Suppressor macrophage treated with lipopolysaccharide for 4 hours (primary cell): ENCODE results near the gene CD248.
"Not testable (repeated sequence)": the region's sequence is repeated elsewhere in the genome, so short reads cannot be mapped to it uniquely, and the experiment has no call there.

Experiments
- DNase-seq: peaks from one replicate; pipeline ENCODE4 v3.0.0-alpha.2; 2020

Gene CD248, protein sequence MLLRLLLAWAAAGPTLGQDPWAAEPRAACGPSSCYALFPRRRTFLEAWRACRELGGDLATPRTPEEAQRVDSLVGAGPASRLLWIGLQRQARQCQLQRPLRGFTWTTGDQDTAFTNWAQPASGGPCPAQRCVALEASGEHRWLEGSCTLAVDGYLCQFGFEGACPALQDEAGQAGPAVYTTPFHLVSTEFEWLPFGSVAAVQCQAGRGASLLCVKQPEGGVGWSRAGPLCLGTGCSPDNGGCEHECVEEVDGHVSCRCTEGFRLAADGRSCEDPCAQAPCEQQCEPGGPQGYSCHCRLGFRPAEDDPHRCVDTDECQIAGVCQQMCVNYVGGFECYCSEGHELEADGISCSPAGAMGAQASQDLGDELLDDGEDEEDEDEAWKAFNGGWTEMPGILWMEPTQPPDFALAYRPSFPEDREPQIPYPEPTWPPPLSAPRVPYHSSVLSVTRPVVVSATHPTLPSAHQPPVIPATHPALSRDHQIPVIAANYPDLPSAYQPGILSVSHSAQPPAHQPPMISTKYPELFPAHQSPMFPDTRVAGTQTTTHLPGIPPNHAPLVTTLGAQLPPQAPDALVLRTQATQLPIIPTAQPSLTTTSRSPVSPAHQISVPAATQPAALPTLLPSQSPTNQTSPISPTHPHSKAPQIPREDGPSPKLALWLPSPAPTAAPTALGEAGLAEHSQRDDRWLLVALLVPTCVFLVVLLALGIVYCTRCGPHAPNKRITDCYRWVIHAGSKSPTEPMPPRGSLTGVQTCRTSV

DNA sequence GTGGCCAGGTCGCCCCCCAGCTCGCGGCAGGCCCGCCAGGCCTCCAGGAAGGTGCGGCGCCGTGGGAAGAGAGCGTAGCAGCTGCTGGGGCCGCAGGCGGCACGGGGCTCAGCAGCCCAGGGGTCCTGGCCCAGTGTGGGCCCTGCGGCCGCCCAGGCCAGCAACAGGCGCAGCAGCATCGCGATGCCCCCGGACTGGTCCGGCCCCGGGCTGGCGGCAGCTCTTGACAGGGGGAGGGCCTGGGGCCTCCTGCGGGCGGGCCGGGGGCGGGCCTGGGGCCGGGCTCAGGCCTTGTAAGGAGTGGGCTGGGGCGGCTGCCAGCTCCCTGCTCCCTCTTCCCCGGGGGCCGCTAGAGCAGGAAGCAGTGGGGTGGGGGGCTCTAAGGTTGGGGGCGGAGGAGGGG, at the start of gene CD248:
Gene CD248 (minus strand): TSS at position 196 of the 403 bp plus-strand sequence. CDS start 17 bp downstream, at position 179.
- no peak for DNase-seq

DNA sequence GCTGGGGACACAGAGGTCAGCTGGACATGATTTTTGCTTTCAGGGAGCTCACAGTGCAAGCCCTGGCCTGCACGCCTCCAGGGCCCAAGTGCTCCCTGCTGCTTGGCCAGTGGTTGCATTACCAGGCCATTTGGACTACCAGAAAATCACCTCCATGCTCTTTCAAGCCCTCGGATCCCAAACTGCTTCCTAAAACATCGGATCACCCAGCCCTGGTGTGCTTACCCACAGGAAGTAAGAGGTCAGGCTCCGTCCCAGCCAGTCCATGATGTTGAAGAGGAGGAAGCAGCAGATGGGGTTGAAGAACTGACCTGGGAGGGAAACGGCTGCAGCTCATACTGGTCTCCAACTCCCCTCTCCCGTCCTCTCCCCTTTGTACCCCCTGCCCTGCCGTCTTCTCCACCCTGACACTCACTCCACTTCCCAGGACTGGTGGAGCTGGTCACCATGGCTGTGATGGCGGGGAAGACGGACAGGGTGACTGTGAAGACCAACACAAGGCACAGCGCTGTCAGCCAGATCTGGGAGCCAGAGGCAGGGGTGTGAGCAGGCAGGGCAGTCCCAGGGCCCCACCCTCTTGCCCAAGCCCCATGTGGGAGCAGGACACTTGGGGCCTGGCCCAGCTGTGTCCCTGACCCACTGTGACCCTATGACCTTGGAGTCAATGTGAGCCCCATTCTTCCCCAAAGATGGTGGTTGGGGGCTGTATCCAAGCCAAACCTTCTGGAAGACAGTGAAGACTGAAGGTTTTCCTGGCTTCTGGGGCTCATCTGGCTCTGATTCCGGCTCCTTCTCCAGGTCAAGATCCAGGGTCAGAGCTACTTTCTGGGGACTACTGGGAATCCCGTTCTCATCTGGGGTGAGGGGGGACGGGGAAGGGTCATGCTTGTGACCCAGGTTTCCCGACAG, 49.1 kb upstream of the CD248 start:
- no peak for DNase-seq

DNA sequence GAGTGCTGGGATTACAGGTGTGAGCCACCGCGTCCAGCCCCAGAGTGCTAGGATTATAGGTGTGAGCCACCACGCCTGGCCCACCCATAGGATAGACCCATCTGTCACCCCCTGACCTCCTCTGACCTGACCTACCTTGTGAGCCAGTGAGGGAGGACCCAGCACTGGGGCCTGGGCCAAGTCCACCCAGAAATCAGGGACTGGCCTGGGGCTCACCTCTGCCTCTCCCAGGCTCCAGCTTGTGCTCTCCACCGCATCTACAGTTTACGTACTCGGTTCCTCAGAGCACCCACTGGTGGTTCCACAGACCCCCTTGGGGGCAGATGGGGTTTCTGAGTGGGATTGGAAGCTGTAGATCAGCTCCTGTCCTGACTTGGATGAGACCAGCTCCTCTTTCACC, 48.3 kb upstream of the CD248 start:
- no peak for DNase-seq

DNA sequence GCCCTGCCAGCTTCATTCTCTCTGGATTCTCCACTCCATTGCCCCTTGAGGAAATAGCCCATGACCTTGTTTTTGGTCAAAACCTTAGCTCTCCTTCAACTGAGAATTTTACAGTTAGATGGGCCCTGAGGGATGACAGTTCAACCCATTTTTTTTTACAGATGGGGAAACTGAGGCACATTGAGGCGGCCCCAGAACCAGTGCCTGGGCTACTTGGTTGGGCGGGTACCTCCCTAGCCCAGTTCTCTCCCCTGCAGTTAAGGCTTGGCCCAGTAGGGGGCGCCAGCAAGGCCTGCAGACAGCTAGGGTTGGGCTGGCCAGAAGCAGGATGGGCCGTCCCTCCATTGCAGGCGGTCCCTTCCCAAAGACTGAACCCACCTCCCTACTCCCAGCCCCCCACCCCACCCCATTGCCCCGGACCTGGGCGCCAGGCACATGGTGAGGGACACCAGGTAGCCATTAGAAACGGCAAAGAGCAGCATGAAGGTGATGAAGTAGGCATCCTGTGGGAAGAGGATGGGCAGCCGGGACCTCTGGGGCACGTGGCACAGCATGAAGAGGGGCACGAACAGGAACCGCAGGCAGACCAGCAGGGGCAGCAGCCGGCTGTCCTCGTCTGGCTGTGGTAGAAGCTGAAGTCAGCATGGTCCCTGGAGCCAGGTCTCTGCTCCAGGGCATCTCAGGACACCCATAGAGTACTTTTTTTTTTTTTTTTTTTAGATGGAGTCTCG, 47.1 kb upstream of the CD248 start:
- DNase-seq: peak; percentile 64

- DNase-seq: no peak
Observed at GRCh38 chr11:66363187-66363601, 46.4 kb upstream of the CD248 start.

GRCh38 chr11:66362481-66363147, 45.8 kb upstream of the CD248 start:
- DNase-seq: no peak

GRCh38 chr11:66361502-66361941, 44.7 kb upstream of the CD248 start:
- no peak for DNase-seq

DNA sequence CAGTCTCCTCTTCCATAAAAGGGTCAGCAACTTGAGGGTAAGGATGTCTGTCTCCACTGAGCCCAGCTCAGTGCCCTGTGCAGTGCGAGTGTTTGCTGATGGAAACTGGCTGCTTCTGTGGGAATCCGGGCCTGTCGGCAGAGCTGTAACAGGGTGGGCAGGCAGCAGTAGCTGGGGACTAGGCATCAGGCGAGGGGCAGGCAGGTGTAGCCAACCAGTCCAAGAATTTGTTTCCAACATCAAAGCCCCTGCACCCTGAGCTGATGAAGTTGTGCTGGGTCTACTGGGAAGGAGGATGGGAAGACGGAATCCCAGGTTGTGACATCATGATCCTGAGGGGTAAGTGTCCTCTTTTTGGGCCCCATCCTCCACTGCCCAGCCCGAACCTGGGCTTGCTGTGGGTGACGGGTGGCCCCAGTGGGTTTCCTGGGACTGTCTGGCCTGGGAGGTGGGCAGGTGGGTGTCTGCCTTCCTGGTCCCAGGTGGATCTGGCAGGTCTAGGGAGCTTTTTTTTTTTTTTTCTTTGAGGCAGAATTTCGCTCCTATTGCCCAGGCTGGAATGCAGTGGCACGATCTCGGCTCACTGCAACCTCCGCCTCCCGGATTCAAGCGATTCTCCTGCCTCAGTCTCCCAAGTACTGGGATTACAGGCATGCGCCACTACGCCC, 43.7 kb upstream of the CD248 start:
- DNase-seq: no peak

DNA sequence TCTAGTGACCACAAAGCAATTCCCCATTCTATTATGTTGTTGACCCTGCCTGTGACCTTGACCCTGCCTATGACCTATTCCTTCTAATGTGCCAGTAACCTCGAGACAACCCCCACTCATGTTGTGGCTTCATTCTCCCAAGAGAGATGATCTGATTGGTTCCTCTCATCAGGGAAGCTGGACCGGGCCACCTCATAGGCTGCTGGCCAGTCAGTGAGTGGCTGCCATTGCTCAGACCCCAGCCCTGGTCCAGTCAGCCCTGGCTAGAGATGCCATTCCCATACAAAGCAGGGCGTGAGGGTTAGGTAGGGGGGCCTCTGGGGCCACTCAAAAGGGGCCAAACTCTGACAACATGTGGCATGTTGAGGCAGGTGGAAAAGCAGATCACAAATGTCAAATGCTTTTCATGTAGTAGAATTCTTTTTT, 42.8 kb upstream of the CD248 start:
- no peak for DNase-seq

GRCh38 chr11:66350560-66351235, 33.9 kb upstream of the CD248 start:
- DNase-seq: not testable (repeated sequence)

DNA sequence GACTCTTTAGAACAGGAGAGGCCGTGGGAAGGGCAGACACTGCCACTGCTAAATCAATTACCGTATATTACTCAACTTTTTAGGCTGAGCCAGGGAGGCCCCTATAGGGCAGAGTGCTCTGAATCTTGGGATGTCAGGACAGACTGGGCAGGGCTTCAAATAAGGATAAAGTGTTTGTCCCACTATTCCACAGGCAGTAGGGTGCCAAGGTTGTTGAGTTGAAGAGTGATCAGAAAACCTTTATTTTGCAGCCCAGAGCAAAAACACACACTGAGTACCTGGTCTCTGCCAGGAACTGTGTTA, 32.2 kb upstream of the CD248 start:
- no peak for DNase-seq

GRCh38 chr11:66347425-66348276, 30.8 kb upstream of the CD248 start, which contains the start of gene B4GAT1:
B4GAT1 (minus strand) TSS chr11:66347629; CDS start chr11:66347545, 84 bp downstream.
- peak; percentile 85 for DNase-seq

- DNase-seq: no peak
Observed at GRCh38 chr11:66346476-66347424, 29.9 kb upstream of the CD248 start.

GRCh38 chr11:66345316-66345649, 28.4 kb upstream of the CD248 start:
- DNase-seq: no peak

DNA sequence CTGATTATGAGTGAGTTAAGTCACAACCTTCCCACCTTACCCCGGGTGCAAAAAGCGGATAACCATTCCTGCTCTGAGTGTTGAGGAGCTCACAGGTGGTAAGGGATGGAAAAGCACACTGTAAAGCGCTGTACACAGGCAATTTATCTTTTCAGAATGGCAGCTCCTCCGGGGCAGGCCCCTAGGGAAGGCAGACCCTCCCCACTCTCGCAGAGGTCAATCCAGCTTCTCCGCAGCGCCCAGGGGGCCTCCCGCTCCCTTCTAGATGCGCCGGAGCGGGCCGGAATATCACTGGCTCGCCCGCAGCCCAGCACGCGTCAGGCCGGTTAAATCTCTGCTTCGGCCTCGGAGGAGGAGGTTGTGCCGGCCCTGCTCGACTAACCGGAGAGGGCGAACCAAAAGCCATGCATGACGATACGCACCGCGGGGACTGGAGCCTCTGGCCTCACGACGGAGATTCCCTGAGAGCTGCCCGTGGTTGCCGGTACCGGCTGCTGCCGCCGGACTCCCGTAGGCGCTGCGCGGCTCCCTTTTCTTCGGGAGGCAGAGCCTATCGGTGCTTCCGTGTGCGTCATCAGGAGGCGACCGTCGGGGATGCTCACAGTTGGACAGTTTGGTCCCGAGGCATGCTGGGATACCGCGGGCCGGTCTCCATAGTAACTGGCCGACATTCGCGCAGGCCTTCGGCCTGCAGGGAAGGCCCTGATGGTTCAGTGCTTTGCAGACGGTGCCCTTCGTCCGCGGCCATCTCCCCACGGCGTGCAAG, 27.9 kb upstream of the CD248 start, which contains the start of gene BRMS1:
Gene BRMS1 (minus strand): TSS at position 555 of the 766 bp plus-strand sequence. CDS start 2,870 bp downstream, outside the sequence.
- peak; percentile 97 for DNase-seq

GRCh38 chr11:66343176-66343575, 26.3 kb upstream of the CD248 start:
- DNase-seq: no peak

DNA sequence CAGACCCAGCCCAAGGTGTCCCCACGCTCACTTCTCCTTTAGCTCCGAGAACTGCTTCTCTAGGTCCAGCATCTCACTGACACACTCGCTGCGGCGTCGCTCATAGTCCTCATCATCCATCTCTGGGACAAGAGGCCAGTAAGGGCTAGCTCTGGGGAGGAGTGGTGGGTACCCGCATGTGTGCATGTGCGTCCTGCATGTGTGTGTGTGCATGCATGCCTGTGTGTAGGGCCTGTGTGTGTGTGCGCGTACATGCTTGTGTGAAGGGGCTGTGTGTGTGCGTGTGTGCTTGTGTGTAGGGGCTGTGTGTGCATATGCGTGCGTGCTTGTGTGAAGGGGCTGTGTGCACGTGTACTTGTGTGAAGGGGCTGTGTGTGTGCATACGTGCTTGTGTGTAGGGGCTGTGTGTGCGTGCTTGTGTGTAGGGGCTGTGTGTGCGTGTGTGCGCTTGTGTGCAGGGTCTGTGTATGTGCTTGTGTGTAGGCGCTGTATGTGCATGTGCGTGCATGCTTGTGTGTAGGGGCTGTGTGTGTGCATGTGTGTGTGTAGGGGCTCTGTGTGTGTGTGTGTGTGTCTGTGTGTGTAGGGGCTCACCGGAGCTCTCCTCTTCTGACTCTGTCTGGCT, 24.8 kb upstream of the CD248 start:
- DNase-seq: no peak
